Chondrocyte (in vitro differentiated cells): ENCODE results near the gene SFT2D1. TPM values are rescaled to one million over a fixed set of nuclear protein-coding genes. Genes with fewer than 3 reads are reported as not detected.

Experiments
- DNase-seq: peaks from one replicate; pipeline ENCODE4 v3.0.0; 2021; ENCODE audit warnings: mixed read lengths, low spot score
- H3K27ac Mint-ChIP-seq: one replicate; pipeline ENCODE4 v1.8.0; 2021; ENCODE audit warnings: mild to moderate bottlenecking, moderate library complexity, mixed read lengths; ENCODE audit not compliant: unreplicated experiment
- H3K27me3 Mint-ChIP-seq: 2 replicates; pipeline ENCODE4 v1.8.0; 2021; ENCODE audit warnings: low read depth, mixed read lengths
- H3K36me3 Mint-ChIP-seq: 2 replicates; pipeline ENCODE4 v1.8.0; 2021; ENCODE audit warnings: low read depth, mixed read lengths
- H3K4me1 Mint-ChIP-seq: 2 replicates; pipeline ENCODE4 v1.8.0; 2021; ENCODE audit warnings: low read depth, mild to moderate bottlenecking, mixed read lengths
- H3K4me3 Mint-ChIP-seq: one replicate; pipeline ENCODE4 v1.8.0; 2021; ENCODE audit warnings: mild to moderate bottlenecking, moderate library complexity, mixed read lengths; ENCODE audit not compliant: unreplicated experiment
- H3K9me3 Mint-ChIP-seq: 2 replicates; pipeline ENCODE4 v1.8.0; 2021; ENCODE audit warnings: low read depth, mixed read lengths
- CTCF ChIP-seq: fragments of 200-600 bp; sonication (generic); IDR thresholded peaks from 2 replicates; pipeline ENCODE4 v1.5.0; 2021; ENCODE audit warnings: antibody characterized with exemption, mild to moderate bottlenecking, moderate library complexity
- total RNA-seq: library from RNA; stranded (reverse); gene quantifications from 3 replicates; pipeline ENCODE4 v1.2.1, GENCODE V29; 2021

Gene SFT2D1
- total RNA-seq, 1 donor from 2014 or later = 30.0 TPM

- Mint-ChIP-seq H3K4me3 (no peak overlapping the region), H3K36me3 (no peaks in the 10 kb centered on the region), H3K4me1 (peaks cover 5% of the 10 kb centered on the region), H3K27me3 (peaks cover 35% of the 10 kb centered on the region), H3K9me3 (no peaks in the 10 kb centered on the region), H3K27ac (no peak overlapping the region)
- TF ChIP-seq CTCF = no peak
- DNase-seq = no peak
Measured at GRCh38 chr6:166274163-166274562, 68.2 kb downstream of the SFT2D1 start.

- H3K27me3 Mint-ChIP-seq = peaks cover 44% of the 10 kb centered on the region
- H3K4me1 Mint-ChIP-seq = peaks cover 5% of the 10 kb centered on the region
Measured at GRCh38 chr6:166271376-166271765, 71.0 kb downstream of the SFT2D1 start.

DNA sequence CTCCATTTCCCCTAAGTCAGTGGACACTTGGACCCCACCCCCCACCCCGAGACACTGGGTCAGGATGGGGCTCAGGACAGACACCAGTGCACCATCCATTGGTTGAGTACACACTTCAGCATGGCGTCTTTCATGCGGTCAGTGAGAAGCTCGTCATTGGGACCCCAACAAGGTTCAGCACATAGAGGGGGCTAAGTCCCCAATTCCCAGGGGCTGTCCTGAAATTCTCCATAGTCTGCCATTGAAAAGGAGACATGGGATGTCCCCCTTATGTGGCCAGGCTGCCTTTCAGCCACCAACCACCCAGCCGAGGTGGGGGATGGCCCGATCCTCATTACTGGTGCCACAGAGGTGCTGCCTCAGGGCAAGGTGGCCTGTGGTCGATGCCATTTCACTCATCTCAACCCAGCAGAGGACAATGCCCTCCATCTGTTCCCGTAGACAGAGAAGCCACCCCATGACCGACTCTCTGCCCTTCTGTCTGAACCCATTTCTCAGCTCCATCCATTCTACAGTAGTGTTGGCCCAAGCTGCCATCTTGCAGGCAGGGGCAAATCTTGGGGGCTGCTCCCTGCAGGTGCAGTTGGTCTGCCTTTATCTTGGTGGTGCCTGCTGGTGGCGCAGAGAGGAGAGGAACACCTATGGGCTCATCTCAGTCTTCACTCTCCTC, 71.5 kb downstream of the SFT2D1 start:
- Mint-ChIP-seq H3K27ac (no peak overlapping the region), H3K4me1 (peaks cover 4% of the 10 kb centered on the region), H3K36me3 (no peaks in the 10 kb centered on the region), H3K4me3 (no peak overlapping the region), H3K27me3 (peaks cover 42% of the 10 kb centered on the region), H3K9me3 (no peaks in the 10 kb centered on the region)
- no peak for TF ChIP-seq CTCF
- DNase-seq = no peak

More at GRCh38 chr6:166271376-166271765, 71.0 kb downstream of the SFT2D1 start:
- Mint-ChIP-seq H3K9me3 (no peaks in the 10 kb centered on the region), H3K4me3 (no peak overlapping the region), H3K36me3 (no peaks in the 10 kb centered on the region), H3K27ac (no peak overlapping the region)
- TF ChIP-seq CTCF = no peak
- DNase-seq = no peak

Other genes starting within 250 kb of the SFT2D1 start
- not detected in 3 replicates for gene TBXT, start 174.7 kb downstream of the SFT2D1 start, total RNA-seq
- 0.36 to 0.70 TPM in 2 of 3 replicates, not detected in the other for gene PRR18, start 34.2 kb downstream of the SFT2D1 start, total RNA-seq
- gene MPC1, start 40.4 kb upstream of the SFT2D1 start, total RNA-seq = 25.1 to 31.6 TPM (median 30.1 TPM) in 3 replicates
- 1.7 to 4.8 TPM (median 2.4 TPM) in 3 replicates for gene RAMACL, start 244.1 kb upstream of the SFT2D1 start, total RNA-seq